Superior temporal gyrus (tissue), 1 donor: ENCODE data around the gene SEC22C.
"Not testable (repeated sequence)": the region's sequence is repeated elsewhere in the genome, so short reads cannot be mapped to it uniquely, and the experiment has no call there.

Experiments
- DNase-seq: peaks from one replicate; pipeline ENCODE4 v3.0.0-alpha.2; 2016; ENCODE audit errors: extremely low spot score

SEC22C gene

DNA sequence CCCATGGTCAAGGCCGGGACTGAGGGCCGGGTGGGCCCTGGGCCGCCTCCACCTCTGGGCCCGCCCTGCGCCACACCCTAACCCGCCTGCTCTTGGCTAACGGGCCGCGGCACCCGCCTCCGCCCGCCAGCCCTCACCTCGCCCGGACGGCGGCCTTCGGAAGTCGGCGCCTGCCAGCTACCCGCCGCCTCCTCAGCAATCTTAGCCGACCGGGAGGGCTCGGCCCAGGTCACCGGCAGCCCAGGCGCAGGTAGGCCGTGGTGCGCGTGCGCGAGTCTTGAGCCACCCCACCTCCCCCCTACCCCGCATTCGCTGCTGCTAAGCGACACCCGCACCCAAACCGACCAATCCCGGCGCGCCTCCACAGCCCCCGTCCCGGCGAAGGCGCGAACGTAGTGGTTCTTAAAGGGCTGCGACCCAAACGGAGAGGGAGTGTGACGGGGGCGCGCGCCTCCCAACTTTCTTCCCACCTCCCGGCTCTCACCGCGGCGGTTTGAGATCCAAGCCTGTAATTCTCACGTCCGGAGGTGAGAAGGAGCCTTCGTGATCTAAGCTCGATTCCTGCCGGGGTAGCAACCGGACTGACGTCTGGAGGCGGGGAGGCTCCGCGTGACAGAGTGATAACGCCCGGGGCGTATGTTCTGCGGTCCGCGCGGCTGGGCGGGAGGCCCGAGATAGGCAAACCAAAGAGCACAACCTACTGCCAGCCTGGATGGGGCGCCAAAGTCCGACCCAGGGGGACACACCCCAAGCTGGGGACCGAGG lies at the start of gene SEC22C:
SEC22C (minus strand) TSS at position 259 of the 765 bp plus-strand sequence. CDS start 12,921 bp downstream, outside the sequence.
- peak; percentile 94 for DNase-seq

DNA sequence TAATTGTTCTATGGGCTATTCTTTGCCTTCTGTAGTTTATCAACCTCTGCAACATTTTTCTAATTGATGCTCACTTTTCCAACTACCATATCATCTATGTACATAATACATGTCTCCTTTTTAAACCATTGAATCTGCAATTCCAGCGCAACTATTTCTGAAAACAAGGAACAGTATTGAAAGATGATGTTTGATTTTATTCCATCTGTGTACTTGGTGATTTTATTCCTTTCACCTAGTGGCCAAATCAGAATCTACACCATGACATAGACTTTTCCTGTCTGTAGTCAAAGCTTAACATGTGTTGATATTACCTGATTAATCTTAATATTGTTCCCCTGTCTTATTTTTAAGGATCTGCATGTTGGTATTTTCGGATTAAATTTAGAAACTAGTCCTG lies 31.7 kb upstream of the SEC22C start:
- DNase-seq = no peak

DNA sequence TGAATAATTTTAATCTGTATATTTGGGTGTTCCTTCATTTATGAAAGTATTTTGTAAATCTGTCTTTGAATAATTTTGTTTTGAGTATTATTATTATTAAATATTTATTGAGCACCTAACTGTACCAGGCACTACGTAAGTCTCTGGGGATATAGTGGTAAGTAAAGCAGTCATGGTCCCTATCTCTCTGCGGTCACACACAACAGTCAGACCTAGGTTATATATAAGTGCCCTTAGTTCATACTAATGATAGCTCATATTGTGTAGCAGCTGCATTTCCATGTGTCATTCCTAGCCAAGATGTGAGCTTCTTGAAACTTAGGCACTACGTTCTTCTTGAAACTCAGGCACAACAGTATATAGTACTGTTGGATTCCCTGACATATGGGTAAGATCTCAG lies 31.2 kb upstream of the SEC22C start:
- DNase-seq = no peak

GRCh38 chr3:42612217-42612616 lies 30.4 kb upstream of the SEC22C start:
- no peak for DNase-seq

DNA sequence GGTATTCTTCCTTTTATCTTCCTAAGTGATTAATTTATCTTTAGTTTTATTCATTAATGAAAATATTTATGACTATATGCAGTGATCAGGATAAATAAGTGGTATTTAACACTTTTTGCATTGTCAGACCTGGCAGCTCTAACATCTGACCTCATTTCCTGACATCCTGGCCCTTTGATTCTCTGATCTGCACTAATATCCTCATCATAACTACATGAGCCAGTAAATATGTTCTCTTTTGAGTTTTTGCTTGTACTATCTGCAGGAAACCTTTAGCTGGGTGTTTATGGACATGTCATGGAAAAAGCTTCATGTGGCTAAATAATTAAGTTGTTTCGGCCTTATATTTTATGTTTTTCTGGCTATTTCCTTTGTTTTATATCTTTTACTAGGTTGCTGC lies 29.2 kb upstream of the SEC22C start:
- no peak for DNase-seq

DNA sequence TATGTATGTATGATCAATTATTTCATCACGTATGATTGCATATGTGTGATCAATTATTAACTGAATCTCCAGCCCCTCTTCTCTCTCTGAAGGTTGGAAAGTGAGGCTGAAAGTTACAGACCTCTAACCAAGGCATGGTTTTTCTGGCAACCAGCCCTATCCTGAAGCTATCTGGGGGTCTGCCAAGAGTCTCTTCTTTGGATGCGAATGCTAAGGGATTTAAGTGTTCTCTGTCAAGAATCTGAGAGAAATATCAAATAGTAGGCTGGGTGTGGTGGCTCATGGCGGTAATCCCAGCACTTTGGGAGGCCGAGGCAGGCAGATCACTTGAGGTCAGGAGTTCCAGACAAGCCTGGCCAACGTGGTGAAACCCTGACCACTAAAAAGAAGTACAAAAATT lies 26.8 kb upstream of the SEC22C start:
- DNase-seq = no peak

GRCh38 chr3:42605546-42606173 lies 23.9 kb upstream of the SEC22C start:
- no peak for DNase-seq

- DNase-seq = no peak
Observed at GRCh38 chr3:42602961-42603360, 21.2 kb upstream of the SEC22C start.

DNA sequence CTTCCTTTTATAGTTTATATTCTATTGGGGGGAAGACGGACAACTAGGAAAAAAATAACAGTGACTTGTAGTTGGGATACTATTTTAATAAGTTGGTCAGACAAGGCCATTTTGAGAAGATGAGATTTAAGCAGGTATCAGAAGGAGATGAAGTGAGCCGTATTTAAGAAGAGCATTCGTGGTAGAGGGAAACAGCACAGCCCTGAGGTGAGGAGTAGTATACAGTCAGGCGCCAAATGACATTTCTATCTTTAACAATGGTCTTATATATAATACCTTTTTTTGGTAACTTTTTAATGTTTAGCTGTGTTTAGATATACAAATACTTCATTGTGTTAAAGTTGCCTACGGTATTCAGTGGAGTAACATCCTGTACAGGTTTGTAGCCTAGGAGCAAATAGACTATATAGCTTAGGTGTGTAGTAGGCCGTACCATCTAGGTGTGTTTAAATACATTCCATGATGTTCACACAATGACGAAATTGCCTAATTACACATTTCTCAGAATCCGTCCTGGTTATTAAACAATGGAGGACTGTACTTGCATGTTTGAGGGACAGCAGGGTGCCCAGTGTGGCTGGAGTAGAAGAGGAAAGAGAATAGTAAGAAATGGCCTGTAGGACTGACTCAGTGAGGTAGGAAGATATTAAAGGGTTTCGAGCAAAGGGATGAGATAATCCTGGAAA lies 20.3 kb upstream of the SEC22C start:
- no peak for DNase-seq

DNA sequence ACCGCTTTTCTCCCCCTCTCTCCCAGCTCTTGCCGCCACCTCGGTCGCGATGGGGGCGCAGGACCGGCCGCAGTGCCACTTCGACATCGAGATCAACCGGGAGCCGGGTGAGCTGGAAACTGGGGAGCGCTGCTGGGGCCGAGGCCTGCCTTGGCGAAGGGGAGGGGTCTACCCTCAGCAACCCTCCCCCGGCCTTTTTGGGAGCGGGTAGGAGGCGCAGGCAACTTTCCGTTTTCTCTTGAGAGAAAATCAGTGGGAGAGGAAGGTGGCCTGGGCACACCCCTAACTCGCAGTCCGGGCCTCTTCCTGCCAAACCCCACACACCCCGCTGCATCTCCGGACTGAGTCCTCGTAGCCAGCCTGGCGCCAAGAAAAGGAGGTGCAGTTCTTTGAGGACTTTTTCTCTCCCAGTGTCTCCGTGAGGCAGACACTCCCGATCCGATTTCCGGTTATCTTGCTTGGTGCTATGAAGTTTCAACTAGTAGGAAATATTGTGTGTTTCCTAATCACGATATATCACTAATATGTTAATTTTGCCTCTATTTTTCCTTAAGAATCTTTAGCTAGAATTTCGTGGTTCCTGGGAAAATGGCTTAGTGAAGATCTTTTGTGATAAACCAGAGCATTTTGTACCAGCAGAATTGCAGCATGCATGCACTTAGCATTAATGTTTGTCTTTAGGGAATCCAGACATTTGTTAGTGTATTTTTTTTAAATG lies 19.4 kb upstream of the SEC22C start:
- peak; percentile 62 for DNase-seq

DNA sequence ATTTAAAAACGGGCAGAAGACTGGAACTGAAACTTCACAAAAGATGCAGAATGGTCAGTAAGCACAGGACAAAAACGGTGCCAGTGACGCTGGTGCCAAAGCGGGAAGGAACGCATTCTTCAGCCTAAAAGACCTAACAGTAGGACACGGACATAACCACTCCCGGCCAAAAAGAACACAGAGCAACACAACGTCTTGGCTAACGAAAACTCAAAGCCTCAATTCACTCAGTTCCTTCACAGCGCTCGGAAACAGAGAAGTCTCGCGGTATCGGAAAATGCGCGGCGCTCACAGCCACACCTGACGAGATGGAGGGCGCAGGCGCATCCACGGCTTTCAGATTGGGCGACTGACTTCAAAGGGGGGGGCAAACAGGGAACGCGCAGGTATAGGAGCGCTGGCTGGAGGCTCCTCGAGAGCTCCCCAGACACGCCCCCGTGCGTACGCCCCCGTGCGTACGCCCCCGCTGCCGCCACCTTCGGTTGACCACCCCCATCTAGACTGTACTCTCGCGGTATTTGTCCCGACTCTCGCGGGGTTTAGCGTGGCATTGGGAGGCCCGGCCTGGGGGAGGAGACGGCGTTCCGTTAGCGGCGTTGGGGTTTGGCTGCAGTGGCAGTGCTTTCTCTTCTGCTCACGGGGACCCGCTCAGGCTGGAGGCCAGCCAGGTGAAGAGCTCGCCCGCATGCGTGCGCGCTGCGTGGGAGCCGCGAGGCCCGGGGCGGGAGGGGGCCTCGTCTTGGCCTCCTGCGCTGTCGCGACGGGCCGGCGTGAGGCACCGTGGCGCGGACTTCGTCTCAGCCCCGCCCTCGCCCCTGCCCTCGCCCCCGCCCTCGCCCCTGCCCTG lies 18.6 kb upstream of the SEC22C start, which contains the start of gene NKTR:
NKTR (plus strand) TSS at position 576 of the 847 bp plus-strand sequence. CDS start 321 bp downstream, outside the sequence.
- peak; percentile 95 for DNase-seq

DNA sequence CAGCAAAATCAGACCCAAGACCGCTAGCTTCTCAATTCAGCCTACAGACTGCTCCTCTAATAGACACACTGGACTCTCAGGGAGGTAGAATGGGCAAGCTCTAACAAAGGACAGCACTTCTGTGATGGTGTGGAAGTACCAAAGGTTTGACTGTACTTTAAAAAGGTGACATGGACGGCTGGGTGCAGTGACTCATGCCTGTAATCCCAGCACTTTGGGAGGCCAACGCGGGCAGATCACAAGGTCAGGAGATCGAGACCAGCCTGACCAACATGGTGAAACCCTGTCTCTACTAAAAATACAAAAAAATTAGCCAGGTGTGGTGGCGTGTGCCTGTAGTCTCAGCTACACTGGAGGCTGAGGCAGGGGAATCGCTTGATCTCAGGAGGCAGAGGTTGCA lies 15.3 kb upstream of the SEC22C start:
- not testable (repeated sequence) for DNase-seq

DNA sequence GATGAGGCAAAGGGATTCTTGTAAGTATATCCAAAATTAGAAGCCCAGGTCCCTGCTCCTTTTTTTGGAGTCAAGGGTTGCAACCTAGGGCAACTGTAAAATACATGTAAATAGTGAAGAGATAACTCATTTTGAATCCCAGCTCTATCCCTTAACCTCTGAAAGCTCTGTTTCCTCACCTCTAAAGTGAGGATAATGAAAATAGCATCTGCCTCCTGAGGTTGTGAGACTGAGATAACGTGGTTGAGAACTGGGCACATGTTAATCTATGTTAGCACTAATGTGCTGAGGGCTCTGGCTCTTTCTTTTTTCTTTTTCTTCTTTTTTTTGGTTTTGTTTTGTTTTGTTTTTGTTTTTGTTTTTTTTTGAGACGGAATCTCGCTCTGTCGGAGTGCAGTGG lies 13.9 kb upstream of the SEC22C start:
- no peak for DNase-seq

DNA sequence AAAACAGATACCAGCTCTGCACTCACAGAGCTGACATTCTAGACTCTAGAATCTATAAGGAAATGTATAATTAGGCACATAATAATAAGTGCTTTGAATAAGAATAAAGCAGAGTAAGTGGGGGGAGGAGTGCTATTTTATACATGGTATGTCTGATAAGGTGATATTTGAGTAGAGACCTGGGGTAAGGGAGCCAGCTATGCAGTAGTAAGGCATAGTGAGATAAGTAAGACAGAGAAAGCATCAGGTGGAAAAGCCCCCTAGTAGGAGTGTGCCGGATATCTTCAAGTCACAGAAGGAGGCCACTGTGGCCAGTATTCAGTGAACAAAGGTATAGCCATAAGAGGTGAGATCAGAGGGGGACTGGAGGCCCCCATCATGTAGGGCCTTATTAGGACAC lies 11.9 kb upstream of the SEC22C start:
- no peak for DNase-seq

GRCh38 chr3:42591811-42592210 lies 10.0 kb upstream of the SEC22C start:
- DNase-seq = no peak

GRCh38 chr3:42590989-42591756 lies 9.4 kb upstream of the SEC22C start:
- DNase-seq = no peak

GRCh38 chr3:42589382-42590109 lies 7.8 kb upstream of the SEC22C start:
- no peak for DNase-seq

DNA sequence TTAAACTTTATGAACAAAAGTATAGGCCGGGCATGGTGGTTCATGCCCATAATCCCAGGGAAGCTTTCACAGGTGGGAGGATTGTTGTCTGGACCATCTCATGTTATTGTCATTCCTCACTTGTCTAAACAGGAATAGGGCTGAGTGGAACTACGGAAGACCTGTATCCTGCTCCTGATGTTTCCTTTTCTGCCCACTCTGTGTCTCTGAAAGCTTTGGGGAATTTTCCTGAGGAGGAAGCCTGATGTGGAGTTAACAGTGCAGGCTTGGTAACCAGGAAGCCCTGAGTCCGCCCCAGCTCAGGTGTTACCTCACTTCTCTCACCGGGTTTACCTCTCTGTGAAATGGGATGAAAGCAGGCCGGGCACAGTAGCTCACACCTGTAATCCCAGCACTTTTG lies 6.9 kb upstream of the SEC22C start:
- DNase-seq = no peak

- no peak for DNase-seq
Observed at GRCh38 chr3:42582474-42583070, 805 bp upstream of the SEC22C start.
